Activated CD4-positive, alpha-beta T cell treated with anti-CD3 and anti-CD28 coated beads for 36 hours (primary cell): ENCODE measurements around the gene PFN3. TPM values are rescaled to one million over a fixed set of nuclear protein-coding genes. Genes with fewer than 3 reads are reported as not detected.
A peak's percentile ranks its signal among the peaks of the same experiment; 100 is the strongest.

Experiments
- ATAC-seq: fragments of 200-7000 bp; cut with Tn5 transposase; one replicate; pipeline ENCODE4 v1.10.0; 2021; ENCODE audit warnings: mild to moderate bottlenecking, moderate library complexity
- CTCF ChIA-PET: fragments of 350-600 bp; sonication (Branson Sonifier 250); formaldehyde crosslinking; loops from one replicate; lab custom pipeline; 2021; ENCODE audit warnings: antibody characterized with exemption; lab: Charles Lee
- POLR2A ChIA-PET: fragments of 350-600 bp; sonication (Branson Sonifier 250); formaldehyde crosslinking; loops from one replicate; lab custom pipeline; 2021; ENCODE audit warnings: antibody characterized with exemption, inconsistent platforms; lab: Charles Lee
- DNase-seq: peaks from one replicate; pipeline ENCODE4 v3.0.0-alpha.2; 2020
- H3K27ac Mint-ChIP-seq: one replicate; pipeline ENCODE4 v1.8.0; 2021; ENCODE audit warnings: mixed read lengths
- H3K27me3 Mint-ChIP-seq: one replicate; pipeline ENCODE4 v1.8.0; 2021; ENCODE audit warnings: mixed read lengths
- H3K36me3 Mint-ChIP-seq: one replicate; pipeline ENCODE4 v1.8.0; 2021; ENCODE audit warnings: low read depth, mixed read lengths
- H3K4me1 Mint-ChIP-seq: one replicate; pipeline ENCODE4 v1.8.0; 2021; ENCODE audit warnings: mixed read lengths
- H3K4me3 Mint-ChIP-seq: one replicate; pipeline ENCODE4 v1.8.0; 2021; ENCODE audit warnings: mild to moderate bottlenecking, moderate library complexity, mixed read lengths
- H3K9me3 Mint-ChIP-seq: one replicate; pipeline ENCODE4 v1.8.0; 2021; ENCODE audit warnings: low read depth, mixed read lengths
- intact Hi-C, 2 experiments: fragments of 100-400 bp; cut with DNase I in 1 of 2; cut with micrococcal nuclease in 1 of 2; formaldehyde crosslinking; loops; one replicate each; pipeline versions ENCODE4 v1.14.2 to v1.15.1; 2022 to 2024; cut with DNase I, micrococcal nuclease
- total RNA-seq, 2 experiments: library from RNA; stranded (reverse); gene quantifications; one replicate each; pipeline ENCODE4 v1.2.3, GENCODE V29; 2021

The PFN3 gene
- total RNA-seq, 2 experiments from 2014 or later, result not detected

DNA sequence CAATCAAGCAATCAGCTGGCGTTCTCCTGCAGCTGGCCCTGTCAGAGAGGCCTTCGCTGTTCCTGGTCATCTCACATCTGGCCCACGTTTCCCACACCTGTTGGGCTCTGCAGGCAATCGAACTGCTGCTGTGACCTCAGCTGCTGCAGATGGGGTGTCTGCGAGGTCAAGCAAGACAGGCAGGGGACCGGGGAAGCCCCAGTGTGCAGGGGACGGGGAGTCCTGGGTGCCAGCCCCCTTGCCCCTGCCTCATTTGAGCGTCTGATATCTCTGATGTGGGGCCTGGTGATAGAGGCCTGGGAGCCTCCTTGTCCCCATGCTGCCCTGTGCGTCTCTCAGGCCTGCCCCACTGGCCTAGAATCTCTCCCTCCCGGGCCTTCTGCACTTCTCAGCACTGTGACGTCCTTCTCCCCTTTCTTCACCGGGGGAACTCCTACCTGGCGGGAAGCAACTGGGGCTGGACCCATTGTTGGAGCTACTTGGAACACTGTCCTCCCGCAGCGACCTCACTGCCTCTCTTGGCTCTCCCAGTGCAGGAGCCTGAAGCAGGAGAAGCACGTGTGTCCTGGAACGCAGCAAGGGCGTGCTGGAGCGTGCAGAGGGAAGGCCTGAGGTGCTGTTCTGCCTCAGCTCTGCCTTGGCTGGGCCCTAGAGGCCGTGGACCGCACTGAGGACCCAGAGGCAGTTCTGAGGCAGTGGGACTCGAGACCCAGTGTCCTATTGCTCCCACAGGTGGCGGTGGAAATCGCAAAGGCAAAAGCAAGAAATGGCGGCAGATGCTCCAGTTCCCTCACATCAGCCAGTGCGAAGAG, 29.9 kb upstream of the PFN3 start:
- H3K9me3 Mint-ChIP-seq, result no peaks in the 10 kb centered on the region
- intact Hi-C loops, result loop anchor here in 1 of 2 experiments (5.0 kb wide), 1 partner anchor 777 kb away; no protein-coding TSS in a partner anchor
- ATAC-seq (no peak), DNase-seq (peak; percentile 31)
- POLR2A ChIA-PET, result interaction anchor here (1.9 to 4.8 kb wide), 3 partner anchors 10 to 22 kb away, joined by 4 to 85 read pairs (median 28); partner anchors contain the start of gene PRR7
- peaks cover 70% of the 10 kb centered on the region for H3K4me1 Mint-ChIP-seq
- CTCF ChIA-PET, result interaction anchor here (0.7 to 12.6 kb wide), 11 partner anchors 10 to 111 kb away, joined by 3 to 131 read pairs (median 6); partner anchors contain the start of gene PDLIM7
- no peaks in the 10 kb centered on the region for H3K27me3 Mint-ChIP-seq
- H3K36me3 Mint-ChIP-seq, result peaks cover 69% of the 10 kb centered on the region
- peak overlapping the region; percentile 94 for H3K27ac Mint-ChIP-seq
- H3K4me3 Mint-ChIP-seq, result peak overlapping the region; percentile 88

DNA sequence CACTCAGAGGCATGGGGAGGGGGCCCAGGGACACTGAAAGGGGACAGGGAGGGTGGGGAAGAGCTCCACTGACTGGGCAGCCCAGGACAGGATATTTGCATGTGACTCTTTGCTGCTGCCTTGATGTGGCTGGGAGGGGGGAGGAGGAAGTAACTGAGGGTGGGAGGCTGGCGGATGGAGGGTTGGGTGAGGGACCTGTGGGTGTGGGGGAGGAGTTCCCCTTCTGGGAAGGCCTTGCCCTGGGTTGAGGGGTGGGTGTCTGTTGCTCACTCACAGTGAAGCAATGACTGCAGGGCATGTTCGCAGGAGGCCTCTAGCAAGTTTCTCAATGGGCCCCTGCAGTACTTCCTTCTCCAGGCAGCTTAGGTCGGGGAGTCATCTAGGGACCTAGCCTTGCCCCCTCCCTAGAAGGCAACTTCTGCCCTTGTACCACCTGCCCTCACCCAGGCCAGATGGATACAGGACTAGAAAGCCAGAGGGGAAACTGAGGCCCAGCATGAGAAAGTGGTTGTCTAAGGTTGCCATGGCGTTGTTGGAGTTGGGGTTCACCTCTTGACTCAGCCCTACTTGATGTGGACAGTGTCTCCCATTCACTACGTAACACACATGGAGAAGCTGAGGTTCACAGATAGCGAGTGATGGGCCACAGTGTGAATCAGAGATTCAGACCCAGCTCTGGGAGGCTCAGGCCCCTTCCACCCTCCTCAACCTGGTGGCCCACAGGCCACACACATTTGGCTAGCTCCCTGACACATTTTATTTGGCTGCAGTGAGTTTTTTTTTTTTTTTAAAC, 29.0 kb upstream of the PFN3 start:
- intact Hi-C loops, result loop anchor here (1.0 to 5.0 kb wide), 13 partner anchors 17 to 778 kb away; partner anchors contain the start of genes PRR7 (in 2 of the 2), LMAN2 (in 1 of the 2), NHP2 (in 1 of the 2) and PDLIM7 (in 1 of the 2)
- CTCF ChIA-PET, result interaction anchor here (0.7 to 12.6 kb wide), 13 partner anchors 11 to 117 kb away, joined by 3 to 131 read pairs (median 4); partner anchors contain the start of gene MXD3
- ATAC-seq, result peak; percentile 45

DNA sequence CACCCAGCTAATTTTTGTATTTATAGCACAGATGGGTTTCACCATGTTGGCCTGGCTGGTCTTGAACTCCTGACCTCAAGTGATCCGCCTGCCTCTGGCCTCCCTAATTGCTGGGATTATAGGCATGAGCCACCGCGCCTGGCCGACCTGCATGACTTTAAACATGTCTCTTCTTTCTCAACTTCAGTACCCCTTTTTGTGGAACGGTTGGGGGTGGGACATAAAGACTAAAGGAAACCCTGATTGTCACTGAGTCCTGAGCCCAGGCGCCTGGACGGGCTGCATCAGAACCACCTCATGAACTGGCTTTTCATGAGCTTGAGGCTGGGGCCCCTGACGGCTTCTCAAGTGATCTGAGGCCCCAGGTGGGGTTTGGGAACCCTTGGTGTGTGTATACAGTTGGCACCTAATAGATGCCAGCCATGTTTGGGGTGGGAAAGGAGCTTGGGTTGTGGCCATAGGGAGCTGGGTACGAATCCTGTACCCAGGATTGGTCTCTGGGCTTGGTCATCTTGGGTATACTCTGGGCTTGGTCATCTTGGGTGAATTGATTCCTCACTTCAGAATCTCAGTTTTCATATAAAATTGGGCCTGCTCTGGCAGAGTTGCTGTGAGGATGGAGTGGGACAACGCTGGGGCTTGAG, 28.2 kb upstream of the PFN3 start:
- ChIA-PET POLR2A (interaction anchor here (0.6 to 4.8 kb wide), 8 partner anchors 9 to 69 kb away, joined by 3 to 85 read pairs (median 12); partner anchors contain the start of genes PDLIM7 and PRR7), CTCF (interaction anchor here (1.0 to 12.6 kb wide), 9 partner anchors 12 to 117 kb away, joined by 3 to 131 read pairs (median 5); partner anchors contain the start of gene MXD3)
- H3K4me3 Mint-ChIP-seq, result peak overlapping the region; percentile 88
- intact Hi-C loops, result loop anchor here (1.0 to 5.0 kb wide), 12 partner anchors 18 to 724 kb away; partner anchors contain the start of genes PRR7 (in 2 of the 2), LMAN2 (in 1 of the 2), NHP2 (in 1 of the 2) and PDLIM7 (in 1 of the 2)
- DNase-seq, result peak; percentile 46
- no peak for ATAC-seq
- H3K4me1 Mint-ChIP-seq, result peaks cover 61% of the 10 kb centered on the region
- H3K27ac Mint-ChIP-seq, result peak overlapping the region; percentile 94
- no peaks in the 10 kb centered on the region for H3K9me3 Mint-ChIP-seq
- peaks cover 56% of the 10 kb centered on the region for H3K36me3 Mint-ChIP-seq
- H3K27me3 Mint-ChIP-seq, result no peaks in the 10 kb centered on the region

More for the DNA sequence above, 29.0 kb upstream of the PFN3 start:
- POLR2A ChIA-PET, result interaction anchor here (0.6 to 4.8 kb wide), 8 partner anchors 8 to 316 kb away, joined by 3 to 85 read pairs (median 12); partner anchors contain the start of gene PRR7
- DNase-seq, result peak; percentile 96
- H3K27me3 Mint-ChIP-seq, result no peaks in the 10 kb centered on the region
- H3K4me3 Mint-ChIP-seq, result peak overlapping the region; percentile 88
- peaks cover 68% of the 10 kb centered on the region for H3K4me1 Mint-ChIP-seq
- no peaks in the 10 kb centered on the region for H3K9me3 Mint-ChIP-seq
- peak overlapping the region; percentile 94 for H3K27ac Mint-ChIP-seq
- H3K36me3 Mint-ChIP-seq, result peaks cover 64% of the 10 kb centered on the region

DNA sequence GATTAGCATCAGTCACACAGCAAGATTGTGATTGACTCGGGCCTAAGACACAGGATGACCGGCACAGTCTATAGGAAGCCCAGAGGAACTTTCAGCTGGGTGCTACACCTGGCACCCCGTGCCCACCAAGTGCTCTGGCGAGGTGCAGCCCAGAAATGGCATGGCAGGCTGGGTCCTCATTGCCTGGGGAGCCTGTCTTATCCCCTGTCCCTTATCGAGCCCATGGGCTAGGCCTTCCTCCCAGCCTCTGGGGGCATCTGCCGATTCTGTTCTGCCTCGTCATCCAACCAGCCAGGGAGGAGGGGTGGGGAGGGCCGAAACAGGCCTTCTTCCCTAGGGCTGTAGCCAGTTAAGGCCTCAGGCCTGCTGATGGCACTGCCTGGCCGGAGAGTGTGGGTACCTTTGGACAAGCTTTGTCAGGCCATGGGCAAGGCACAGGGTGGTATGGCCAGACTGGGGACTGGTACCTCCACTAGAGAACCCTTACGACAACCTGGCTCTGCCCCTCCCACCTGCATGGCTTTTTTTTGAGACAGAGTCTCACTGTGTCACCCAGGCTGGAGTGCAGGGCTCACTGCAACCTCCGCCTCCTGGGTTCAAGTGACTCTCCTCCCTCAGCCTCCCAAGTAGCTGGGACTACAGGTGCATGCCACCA, 27.6 kb upstream of the PFN3 start:
- Mint-ChIP-seq H3K27ac (peak overlapping the region; percentile 94), H3K9me3 (no peaks in the 10 kb centered on the region), H3K4me3 (peak overlapping the region; percentile 88), H3K27me3 (no peaks in the 10 kb centered on the region), H3K4me1 (peaks cover 54% of the 10 kb centered on the region), H3K36me3 (peaks cover 52% of the 10 kb centered on the region)
- ChIA-PET CTCF (interaction anchor here (1.0 to 12.6 kb wide), 7 partner anchors 17 to 116 kb away, joined by 3 to 131 read pairs (median 4); partner anchors contain the start of gene MXD3), POLR2A (interaction anchor here (0.5 to 2.3 kb wide), 9 partner anchors 12 to 115 kb away, joined by 3 to 13 read pairs (median 3); partner anchors contain the start of genes PDLIM7 and PRR7)
- no peak for ATAC-seq
- DNase-seq, result peak; percentile 69
- intact Hi-C loops, result loop anchor here (2.0 to 5.0 kb wide), 9 partner anchors 19 to 1039 kb away; partner anchors contain the start of genes HIGD2A (in 1 of the 2), NHP2 (in 1 of the 2), NOP16 (in 1 of the 2) and PRELID1 (in 1 of the 2)

DNA sequence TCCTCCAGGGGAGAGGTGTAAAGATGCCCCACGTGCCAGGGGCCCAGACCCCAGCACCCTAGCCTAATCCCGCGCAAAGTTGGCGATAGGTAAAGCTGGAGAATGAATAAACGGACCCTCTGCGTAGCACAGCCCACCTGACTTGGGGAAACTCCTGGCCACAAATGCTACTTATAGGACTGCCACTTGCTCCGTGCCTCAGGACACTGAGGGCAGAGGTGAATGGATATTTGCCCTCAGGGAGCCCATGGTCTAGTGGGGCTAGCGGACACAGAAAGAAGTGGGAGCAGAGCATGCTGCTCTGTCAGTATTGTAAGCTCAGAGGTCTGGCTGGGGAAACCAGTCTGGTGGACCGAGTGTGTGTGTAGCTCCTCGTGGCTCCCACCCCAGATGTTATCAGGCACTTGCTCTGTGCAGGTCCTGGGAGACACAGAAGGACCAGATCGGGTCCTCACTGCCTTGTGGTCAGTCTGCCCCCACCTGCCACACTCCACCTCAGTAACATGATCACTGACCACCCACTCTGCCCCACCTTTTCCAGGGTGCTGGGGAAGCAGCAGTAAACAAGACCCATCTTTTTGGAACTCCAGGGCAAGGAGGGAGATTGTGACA, 26.9 kb upstream of the PFN3 start:
- Mint-ChIP-seq H3K27me3 (no peaks in the 10 kb centered on the region), H3K4me3 (peak overlapping the region; percentile 88), H3K9me3 (no peaks in the 10 kb centered on the region), H3K4me1 (peaks cover 49% of the 10 kb centered on the region), H3K27ac (peak overlapping the region; percentile 94), H3K36me3 (peaks cover 48% of the 10 kb centered on the region)
- intact Hi-C loops, result loop anchor here in 1 of 2 experiments (2.0 to 5.0 kb wide), 6 partner anchors 125 to 1039 kb away; partner anchors contain the start of genes HIGD2A, NHP2, NOP16 and PRELID1
- ChIA-PET POLR2A (interaction anchor here (0.9 to 2.3 kb wide), 11 partner anchors 13 to 115 kb away, joined by 3 to 17 read pairs (median 5); partner anchors contain the start of genes MXD3, PDLIM7 and PRR7), CTCF (interaction anchor here (0.6 to 12.6 kb wide), 6 partner anchors 13 to 58 kb away, joined by 3 to 131 read pairs (median 19); no protein-coding TSS in a partner anchor)
- ATAC-seq (no peak), DNase-seq (peak; percentile 46)

DNA sequence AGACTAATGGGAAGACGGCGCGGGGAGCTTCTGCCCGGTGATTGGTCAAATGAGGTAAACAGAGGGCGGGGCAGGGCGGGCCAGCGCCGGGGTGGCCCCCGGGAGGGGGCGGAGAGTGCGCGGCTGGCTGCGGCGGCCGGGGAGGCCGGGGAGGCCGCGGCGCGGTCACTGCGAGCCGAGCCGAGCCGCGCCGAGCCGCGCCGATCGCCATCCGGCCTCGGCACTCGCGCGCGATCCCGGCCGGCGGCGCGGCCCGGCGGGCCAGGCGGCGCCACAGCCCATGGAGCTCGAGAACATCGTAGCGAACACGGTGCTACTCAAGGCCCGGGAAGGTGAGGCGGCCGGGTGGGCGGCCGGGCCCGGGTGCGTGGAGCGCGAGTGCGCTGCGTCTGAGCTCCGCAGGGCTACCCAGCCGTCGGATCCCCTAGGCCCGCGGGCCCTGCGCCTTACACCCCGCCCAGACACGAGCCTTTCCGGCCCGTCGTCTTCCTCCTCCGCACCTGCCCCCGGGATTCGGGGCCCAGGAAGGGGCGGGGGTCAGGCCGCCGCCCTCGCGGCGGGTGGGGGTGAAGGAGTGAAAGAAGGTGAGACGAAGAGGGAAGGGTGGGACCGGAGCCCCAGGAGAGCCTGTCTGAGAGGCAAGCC, 26.2 kb upstream of the PFN3 start, which contains the start of gene GRK6:
Gene GRK6 (plus strand): TSS at position 111 of the 645 bp plus-strand sequence. CDS start 170 bp downstream, at position 281.
- peak within 1 kb of the TSS; percentile 94 for H3K27ac Mint-ChIP-seq
- DNase-seq, result peak; percentile 82
- H3K27me3 Mint-ChIP-seq, result no peaks in the 10 kb centered on the region
- peak; percentile 4 for ATAC-seq
- no peaks in the 10 kb centered on the region for H3K9me3 Mint-ChIP-seq
- peaks cover 43% of the 10 kb centered on the region for H3K4me1 Mint-ChIP-seq
- intact Hi-C loops, result loop anchor here (1.0 to 5.0 kb wide), 12 partner anchors 22 to 1038 kb away; partner anchors contain the start of genes HIGD2A (in 1 of the 2), NHP2 (in 1 of the 2), NOP16 (in 1 of the 2) and NSD1 (in 1 of the 2)
- peaks cover 43% of the 10 kb centered on the region for H3K36me3 Mint-ChIP-seq
- ChIA-PET POLR2A (interaction anchor here (0.5 to 2.3 kb wide), 15 partner anchors 8 to 115 kb away, joined by 3 to 17 read pairs (median 5); partner anchors contain the start of genes LMAN2, MXD3 and PRR7), CTCF (interaction anchor here (0.6 to 12.6 kb wide), 12 partner anchors 8 to 122 kb away, joined by 3 to 131 read pairs (median 4); partner anchors contain the start of gene PFN3)
- H3K4me3 Mint-ChIP-seq, result peak within 1 kb of the TSS; percentile 88

DNA sequence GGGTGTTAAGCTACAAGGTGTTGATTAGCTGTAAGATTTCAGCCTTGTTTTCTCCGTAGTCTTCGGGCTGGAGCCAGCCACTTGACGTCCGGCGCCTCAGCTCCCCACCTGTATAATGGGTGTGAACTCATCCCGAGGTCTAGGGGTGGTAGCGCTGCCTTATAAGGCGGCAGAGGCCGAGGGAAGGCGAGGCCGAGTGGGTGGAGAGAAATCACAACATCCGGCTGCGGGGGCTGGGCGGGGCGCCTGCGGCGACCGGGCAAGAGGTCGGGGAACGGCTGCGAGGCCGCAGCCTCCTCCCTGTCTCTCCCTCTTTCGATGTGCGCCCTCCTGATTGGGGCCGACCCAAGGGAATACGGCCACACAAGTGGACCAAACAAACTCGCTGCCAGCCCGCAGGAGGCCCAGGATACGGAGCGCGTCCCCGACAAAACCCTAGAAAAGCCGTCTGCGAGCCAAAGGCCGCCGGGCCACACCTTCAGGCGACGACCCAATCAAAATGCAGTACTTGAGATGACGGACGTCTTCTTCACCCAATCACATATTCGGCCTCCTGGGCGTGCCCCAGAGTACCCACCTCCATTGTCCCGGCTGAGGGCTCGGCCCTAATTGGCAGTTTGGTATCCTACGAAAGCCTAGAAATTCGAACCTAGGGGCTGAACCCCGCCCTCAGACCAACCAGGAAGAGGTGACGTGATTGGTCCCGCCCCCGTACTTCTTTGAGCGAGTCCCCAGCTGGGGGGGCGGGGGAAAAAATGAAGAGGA, 25.5 kb upstream of the PFN3 start:
- ChIA-PET POLR2A (interaction anchor here (0.5 to 2.3 kb wide), 13 partner anchors 9 to 114 kb away, joined by 3 to 17 read pairs (median 6); partner anchors contain the start of genes LMAN2, MXD3 and PRR7), CTCF (interaction anchor here (0.6 to 12.6 kb wide), 13 partner anchors 8 to 121 kb away, joined by 3 to 131 read pairs (median 4); partner anchors contain the start of gene PFN3)
- Mint-ChIP-seq H3K4me1 (peaks cover 36% of the 10 kb centered on the region), H3K4me3 (peak overlapping the region; percentile 81), H3K9me3 (no peaks in the 10 kb centered on the region), H3K27me3 (no peaks in the 10 kb centered on the region), H3K27ac (peak overlapping the region; percentile 94), H3K36me3 (peaks cover 39% of the 10 kb centered on the region)
- ATAC-seq (peak; percentile 77), DNase-seq (peak; percentile 100)
- intact Hi-C loops, result loop anchor here (1.0 to 5.0 kb wide), 13 partner anchors 22 to 1037 kb away; partner anchors contain the start of genes DDX41 (in 1 of the 2), HIGD2A (in 1 of the 2), NHP2 (in 1 of the 2) and NOP16 (in 1 of the 2)
